B cell (primary cell): ENCODE data around the gene TPRA1. TPM values are rescaled to one million over a fixed set of nuclear protein-coding genes. Genes with fewer than 3 reads are reported as not detected.

Experiments
- ATAC-seq: fragments of 200-7000 bp; cut with Tn5 transposase; one replicate; pipeline ENCODE4 v1.10.0; 2021; ENCODE audit warnings: low read depth, mild to moderate bottlenecking, moderate number of reproducible peaks, moderate library complexity
- CTCF ChIA-PET: fragments of 350-600 bp; sonication (Branson Sonifier 250); formaldehyde crosslinking; loops from one replicate; lab custom pipeline; 2021; ENCODE audit warnings: antibody characterized with exemption, inconsistent platforms; lab: Charles Lee
- POLR2A ChIA-PET: fragments of 350-600 bp; sonication (Branson Sonifier 250); formaldehyde crosslinking; loops from one replicate; lab custom pipeline; 2021; ENCODE audit warnings: antibody characterized with exemption; lab: Charles Lee
- DNase-seq: peaks from one replicate; pipeline ENCODE4 v3.0.0; 2013
- H2AFZ ChIP-seq: 2 replicates; pipeline ENCODE4 v1.6.1; 2012; ENCODE audit warnings: mild to moderate bottlenecking, low read depth, low read length; ENCODE audit not compliant: insufficient read depth, poor library complexity, severe bottlenecking
- H3K27ac ChIP-seq, 2 donors: 1 replicate in 1 of 2; 2 replicates in 1 of 2; pipeline ENCODE4 v1.5.1; 2012 to 2013; ENCODE audit warnings: low read length in 2 of 2, mild to moderate bottlenecking in 2 of 2, moderate library complexity in 1 of 2
- H3K27me3 ChIP-seq, 4 experiments: fragments of 200-600 bp in 1 of 4; sonication (generic) in 1 of 4; replicated peaks in 1 of 4; 1 replicate in 2 of 4; 2 replicates in 2 of 4; pipeline versions ENCODE4 v1.6.1 to v1.7.0; 2013 to 2016; ENCODE audit warnings: low read length in 3 of 4, mild to moderate bottlenecking in 2 of 4, mixed read lengths in 1 of 4, moderate library complexity in 1 of 4; ENCODE audit not compliant: insufficient read depth in 4 of 4, control insufficient read depth in 3 of 4; ENCODE audit errors: control extremely low read depth in 1 of 4
- H3K36me3 ChIP-seq, 2 experiments: replicated peaks in 1 of 2; 1 replicate in 1 of 2; 2 replicates in 1 of 2; pipeline versions ENCODE4 v1.6.1 to v1.7.1; 2013; ENCODE audit warnings: low read length in 1 of 2; ENCODE audit not compliant: insufficient read depth in 2 of 2, control insufficient read depth in 1 of 2; ENCODE audit errors: control extremely low read depth in 1 of 2, extremely low read depth in 1 of 2
- H3K4me1 ChIP-seq, 2 donors: fragments of 200-600 bp in 1 of 2; sonication (generic) in 1 of 2; 1 replicate in 1 of 2; 2 replicates in 1 of 2; pipeline versions ENCODE4 v1.5.1 to v1.6.1; 2013 to 2017; ENCODE audit warnings: low read length in 2 of 2; ENCODE audit not compliant: control insufficient read depth in 2 of 2, insufficient read depth in 2 of 2
- H3K4me2 ChIP-seq: replicated peaks from 2 replicates; pipeline ENCODE3; 2012; ENCODE audit warnings: mild to moderate bottlenecking, low read depth, low read length; ENCODE audit not compliant: poor library complexity, severe bottlenecking
- H3K4me3 ChIP-seq, 5 experiments: fragments of 200-600 bp in 1 of 5; sonication (generic) in 1 of 5; 1 replicate in 3 of 5; 2 replicates in 2 of 5; pipeline versions ENCODE4 v1.5.1 to v1.7.0; 2011 to 2016; ENCODE audit warnings: low read length in 4 of 5, mild to moderate bottlenecking in 4 of 5, low read depth in 2 of 5, control low read depth in 1 of 5, moderate library complexity in 1 of 5; ENCODE audit not compliant: insufficient read depth in 1 of 5; ENCODE audit errors: control extremely low read depth in 1 of 5, extremely low read depth in 1 of 5
- H3K79me2 ChIP-seq: fragments of 200-600 bp; sonication (generic); one replicate; pipeline ENCODE4 v1.6.0; 2016; ENCODE audit warnings: low read length; ENCODE audit not compliant: control insufficient read depth, insufficient read depth
- H3K9ac ChIP-seq: fragments of 200-600 bp; sonication (generic); 2 replicates; pipeline ENCODE4 v1.6.1; 2017; ENCODE audit warnings: mild to moderate bottlenecking, low read length, moderate library complexity
- H3K9me3 ChIP-seq, 3 donors: one replicate each; pipeline versions ENCODE4 v1.6.1 to v1.7.1; 2013; ENCODE audit warnings: low read length in 2 of 3; ENCODE audit not compliant: control insufficient read depth in 2 of 3, insufficient read depth in 1 of 3; ENCODE audit errors: control extremely low read depth in 1 of 3
- H4K20me1 ChIP-seq: 2 replicates; pipeline ENCODE4 v1.6.0; 2012; ENCODE audit warnings: mild to moderate bottlenecking, low read length; ENCODE audit not compliant: insufficient read depth, control insufficient read depth, poor library complexity, severe bottlenecking
- H3K27ac Mint-ChIP-seq: one replicate; pipeline ENCODE4 v1.8.0; 2021; ENCODE audit warnings: mixed read lengths
- H3K27me3 Mint-ChIP-seq: one replicate; pipeline ENCODE4 v1.8.0; 2021; ENCODE audit warnings: mixed read lengths
- H3K4me1 Mint-ChIP-seq: one replicate; pipeline ENCODE4 v1.8.0; 2021; ENCODE audit warnings: mixed read lengths
- H3K4me3 Mint-ChIP-seq: one replicate; pipeline ENCODE4 v1.8.0; 2021; ENCODE audit warnings: mixed read lengths
- H3K9me3 Mint-ChIP-seq: one replicate; pipeline ENCODE4 v1.8.0; 2022; ENCODE audit warnings: mixed read lengths; ENCODE audit not compliant: insufficient read depth
- EZH2 ChIP-seq: IDR thresholded peaks from 2 replicates; pipeline ENCODE4 v1.6.1; 2012; ENCODE audit warnings: borderline replicate concordance, low read depth, mild to moderate bottlenecking, moderate library complexity, low read length; ENCODE audit not compliant: insufficient read depth, poor library complexity, severe bottlenecking
- WGBS: methylation state at CpG from one replicate; pipeline ENCODE4 v1.1.5; 2013; ENCODE audit warnings: missing lambda C conversion rate; ENCODE audit not compliant: insufficient coverage; 5-methylcytosine and 5-hydroxymethylcytosine counted together
- intact Hi-C: fragments of 100-400 bp; cut with micrococcal nuclease; formaldehyde crosslinking; loops from one replicate; pipeline ENCODE4 v1.10.0; 2022
- polyA plus RNA-seq: library from polyadenylated mRNA; depleted of rRNA; stranded (reverse); fragments of >200 nt; gene quantifications from 2 replicates; pipeline ENCODE4 v1.2.3, GENCODE V29; 2012
- total RNA-seq, 2 donors: library from RNA; stranded (reverse); fragments of 120-200 nt in 1 of 2; gene quantifications; 1 replicate in 1 of 2; 2 replicates in 1 of 2; pipeline versions ENCODE4 v1.2.3 to v1.2.4, GENCODE V29; 2013 to 2022
- TF ChIP-seq, protein P1 (sequence below): fragments of 200-600 bp; IDR thresholded peaks from one replicate; pipeline ENCODE4 v1.8.0; 2022; ENCODE audit warnings: antibody characterized with exemption, mild to moderate bottlenecking

Gene TPRA1
- total and polyA plus RNA-seq, 2 donors (not counting 1 experiment from before 2014, with no cell fraction given), result 19.8 to 27.7 TPM

DNA sequence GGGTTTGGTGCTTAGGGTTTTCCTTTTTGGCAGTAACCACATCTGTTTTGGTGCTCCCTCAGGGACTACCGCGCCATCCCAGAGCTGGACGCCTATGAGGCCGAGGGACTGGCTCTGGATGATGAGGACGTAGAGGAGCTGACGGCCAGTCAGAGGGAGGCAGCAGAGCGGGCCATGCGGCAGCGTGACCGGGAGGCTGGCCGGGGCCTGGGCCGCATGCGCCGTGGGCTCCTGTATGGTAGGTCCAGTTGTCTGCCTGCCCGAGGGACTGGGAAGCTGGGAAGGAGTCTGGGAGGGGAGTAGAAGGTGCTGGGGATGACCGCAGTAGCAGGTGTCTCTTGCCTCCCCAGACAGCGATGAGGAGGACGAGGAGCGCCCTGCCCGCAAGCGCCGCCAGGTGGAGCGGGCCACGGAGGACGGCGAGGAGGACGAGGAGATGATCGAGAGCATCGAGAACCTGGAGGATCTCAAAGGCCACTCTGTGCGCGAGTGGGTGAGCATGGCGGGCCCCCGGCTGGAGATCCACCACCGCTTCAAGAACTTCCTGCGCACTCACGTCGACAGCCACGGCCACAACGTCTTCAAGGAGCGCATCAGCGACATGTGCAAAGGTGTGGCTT lies 14.1 kb upstream of the TPRA1 start:
- H3K4me3 Mint-ChIP-seq, result no peak overlapping the region
- Histone ChIP-seq H3K4me3 (no peak overlapping the region), H3K27ac (no peak overlapping the region), H3K9me3 (no peaks in the 10 kb centered on the region), H3K27me3 (no peaks in the 10 kb centered on the region), H3K4me2 (no peak overlapping the region), H3K9ac (no peak overlapping the region), H2AFZ (no peak overlapping the region), H3K36me3 (peaks cover 0 to 44% of the 10 kb centered on the region in 2 experiments), H4K20me1 (no peaks in the 10 kb centered on the region), H3K79me2 (peaks cover 8% of the 10 kb centered on the region), H3K4me1 (peaks cover 5 to 6% of the 10 kb centered on the region in 2 donors)
- intact Hi-C loops, result no loop called here
- 95% methylated on average over 41 of the region's 41 CpGs for WGBS
- H3K4me1 Mint-ChIP-seq, result peaks cover 14% of the 10 kb centered on the region
- TF ChIP-seq, protein P1, sequence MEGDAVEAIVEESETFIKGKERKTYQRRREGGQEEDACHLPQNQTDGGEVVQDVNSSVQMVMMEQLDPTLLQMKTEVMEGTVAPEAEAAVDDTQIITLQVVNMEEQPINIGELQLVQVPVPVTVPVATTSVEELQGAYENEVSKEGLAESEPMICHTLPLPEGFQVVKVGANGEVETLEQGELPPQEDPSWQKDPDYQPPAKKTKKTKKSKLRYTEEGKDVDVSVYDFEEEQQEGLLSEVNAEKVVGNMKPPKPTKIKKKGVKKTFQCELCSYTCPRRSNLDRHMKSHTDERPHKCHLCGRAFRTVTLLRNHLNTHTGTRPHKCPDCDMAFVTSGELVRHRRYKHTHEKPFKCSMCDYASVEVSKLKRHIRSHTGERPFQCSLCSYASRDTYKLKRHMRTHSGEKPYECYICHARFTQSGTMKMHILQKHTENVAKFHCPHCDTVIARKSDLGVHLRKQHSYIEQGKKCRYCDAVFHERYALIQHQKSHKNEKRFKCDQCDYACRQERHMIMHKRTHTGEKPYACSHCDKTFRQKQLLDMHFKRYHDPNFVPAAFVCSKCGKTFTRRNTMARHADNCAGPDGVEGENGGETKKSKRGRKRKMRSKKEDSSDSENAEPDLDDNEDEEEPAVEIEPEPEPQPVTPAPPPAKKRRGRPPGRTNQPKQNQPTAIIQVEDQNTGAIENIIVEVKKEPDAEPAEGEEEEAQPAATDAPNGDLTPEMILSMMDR, result no peak
- no peak for TF ChIP-seq EZH2
- no peak overlapping the region for H3K27ac Mint-ChIP-seq
- ChIA-PET CTCF (no interaction called here), POLR2A (no interaction called here)
- H3K27me3 Mint-ChIP-seq, result no peaks in the 10 kb centered on the region
- DNase-seq (no peak), ATAC-seq (no peak)
- H3K9me3 Mint-ChIP-seq, result no peaks in the 10 kb centered on the region

DNA sequence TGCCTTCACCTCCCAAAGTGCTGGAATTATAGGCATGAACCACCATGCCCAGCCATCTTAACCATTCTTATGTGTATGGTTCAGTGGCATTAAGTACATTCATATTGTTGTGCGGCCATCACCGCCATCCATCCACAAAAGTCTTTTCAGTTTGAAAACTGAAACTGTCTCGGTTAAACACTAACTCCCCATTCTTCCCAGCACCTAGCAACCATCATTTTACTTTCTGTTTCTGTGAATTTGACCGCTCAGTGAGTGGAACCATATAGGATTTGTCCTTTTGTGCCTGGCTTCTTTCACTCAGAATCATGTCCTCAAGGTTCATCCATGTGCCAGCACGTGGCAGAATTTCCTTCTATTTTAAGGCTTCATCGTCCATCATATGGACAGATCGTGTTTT lies 13.5 kb upstream of the TPRA1 start:
- TF ChIP-seq EZH2, result no peak
- H3K9me3 ChIP-seq, result no peaks in the 10 kb centered on the region
- H3K79me2 ChIP-seq, result peaks cover 10% of the 10 kb centered on the region
- H3K9me3 Mint-ChIP-seq, result no peaks in the 10 kb centered on the region
- peaks cover 12% of the 10 kb centered on the region for H3K4me1 Mint-ChIP-seq
- no peak overlapping the region for H3K9ac ChIP-seq
- H3K4me1 ChIP-seq, result peaks cover under 1 to 4% of the 10 kb centered on the region in 2 donors
- intact Hi-C loops, result no loop called here
- no peak overlapping the region for H3K4me3 Mint-ChIP-seq
- WGBS, result 97% methylated on average over 4 of the region's 7 CpGs
- POLR2A ChIA-PET, result no interaction called here
- H4K20me1 ChIP-seq, result no peaks in the 10 kb centered on the region
- peaks cover 0 to 42% of the 10 kb centered on the region in 2 experiments for H3K36me3 ChIP-seq
- no peak overlapping the region for H3K4me2 ChIP-seq
- no peaks in the 10 kb centered on the region for H3K27me3 ChIP-seq
- H3K27me3 Mint-ChIP-seq, result no peaks in the 10 kb centered on the region
- no peak overlapping the region for H2AFZ ChIP-seq
- ATAC-seq (no peak), DNase-seq (no peak)
- no peak overlapping the region for H3K27ac ChIP-seq
- no peak overlapping the region for H3K4me3 ChIP-seq
- H3K27ac Mint-ChIP-seq, result no peak overlapping the region
- CTCF ChIA-PET, result no interaction called here
